Esophagus squamous epithelium (tissue), 5 donors: ENCODE measurements around the gene TERC. TPM values are rescaled to one million over a fixed set of nuclear protein-coding genes. Genes with fewer than 3 reads are reported as not detected.

Experiments used
- DNase-seq: peaks from one replicate; lab custom pipeline; 2025; lab: John Stamatoyannopoulos, UW
- H3K27ac ChIP-seq, 4 donors: fragments of 200-600 bp; sonication (generic); one replicate each; pipeline ENCODE4 v1.5.1; 2016 to 2019; ENCODE audit warnings: mild to moderate bottlenecking in 1 of 4
- H3K27me3 ChIP-seq, 4 donors: fragments of 200-600 bp; sonication (generic); 1 replicate in 3 of 4; 2 replicates in 1 of 4; pipeline versions ENCODE4 v1.5.1 to v1.6.0; 2017 to 2021; ENCODE audit warnings: antibody characterized with exemption in 1 of 4
- H3K36me3 ChIP-seq, 3 donors: fragments of 200-600 bp; sonication (generic); one replicate each; pipeline ENCODE4 v1.5.1; 2016 to 2019
- H3K4me1 ChIP-seq, 3 donors: fragments of 200-600 bp; sonication (generic); one replicate each; pipeline ENCODE4 v1.5.1; 2017 to 2019
- H3K4me3 ChIP-seq, 4 donors: fragments of 200-600 bp; sonication (generic); 1 replicate in 3 of 4; 2 replicates in 1 of 4; pipeline ENCODE4 v1.5.1; 2016 to 2019; ENCODE audit warnings: mild to moderate bottlenecking in 2 of 4, moderate library complexity in 1 of 4
- H3K9me3 ChIP-seq, 3 donors: fragments of 200-600 bp; sonication (generic); one replicate each; pipeline ENCODE4 v1.5.1; 2016 to 2019
- CTCF ChIP-seq, 6 experiments: fragments of 450-650 bp in 4 of 6; fragments of 200-600 bp in 2 of 6; sonication (generic) in 2 of 6; IDR thresholded peaks; one replicate each; pipeline ENCODE4 v1.5.1; 2016 to 2019; ENCODE audit warnings: antibody characterized with exemption in 6 of 6, mild to moderate bottlenecking in 4 of 6, moderate library complexity in 4 of 6
- POLR2A ChIP-seq, 4 donors: fragments of 450-650 bp; IDR thresholded peaks; one replicate each; pipeline ENCODE4 v1.6.1; 2017; ENCODE audit warnings: antibody characterized with exemption in 4 of 4, mild to moderate bottlenecking in 4 of 4, moderate library complexity in 3 of 4
- WGBS, 2 donors: methylation state at CpG; one replicate each; pipeline ENCODE4 v1.1.5; 2018; 5-methylcytosine and 5-hydroxymethylcytosine counted together
- intact Hi-C: fragments of 100-400 bp; cut with DNase I; formaldehyde crosslinking; loops from one replicate; pipeline ENCODE4 v1.15.0; 2022
- total RNA-seq, 4 donors: library from RNA; depleted of rRNA; stranded (reverse); fragments of >200 nt; gene quantifications; one replicate each; pipeline ENCODE4 v1.1.0, GENCODE V29; 2016
- donor health status: DM: yes; HTN: yes; CAD: no.

TERC gene
- total RNA-seq, 4 donors from 2014 or later: 120 to 221 (median 166) TPM

GRCh38 chr3:169811631-169812331 is 46.9 kb upstream of the TERC start:
- H3K27ac ChIP-seq: peak overlapping the region; percentile 41 to 81 (median 68)
- intact Hi-C loops: no loop called here
- H3K27me3 ChIP-seq: peaks cover 0 to 11% (median 0%) of the 10 kb centered on the region in 4 donors
- TF ChIP-seq POLR2A (IDR thresholded peaks at IDR 0.05) (no peak), CTCF (IDR thresholded peaks at IDR 0.05) (no peak)
- H3K4me1 ChIP-seq: peaks cover 12 to 33% (median 13%) of the 10 kb centered on the region in 3 donors
- H3K36me3 ChIP-seq: no peaks in the 10 kb centered on the region
- WGBS, 2 donors: 7 to 10% methylated on average over 8 to 21 of the region's 29 CpGs
- DNase-seq: no peak
- H3K9me3 ChIP-seq: peaks cover 0 to 11% (median 3%) of the 10 kb centered on the region in 3 donors
- H3K4me3 ChIP-seq: peak overlapping the region; percentile 42 to 85 (median 62)

- 31 to 34% methylated on average over 2 of the region's 2 CpGs for WGBS, 2 donors
Observed at GRCh38 chr3:169809230-169809795, 44.5 kb upstream of the TERC start.

GRCh38 chr3:169804681-169805080 is 39.8 kb upstream of the TERC start:
- no peaks in the 10 kb centered on the region for H3K9me3 ChIP-seq
- DNase-seq: no peak
- WGBS, 2 donors: 82 to 88% methylated on average over 3 of the region's 3 CpGs
- no peak for TF ChIP-seq CTCF (IDR thresholded peaks at IDR 0.05)
- no peak overlapping the region for H3K27ac ChIP-seq
- H3K36me3 ChIP-seq: no peaks in the 10 kb centered on the region
- H3K27me3 ChIP-seq: no peaks in the 10 kb centered on the region
- H3K4me1 ChIP-seq: no peaks in the 10 kb centered on the region
- no peak overlapping the region for H3K4me3 ChIP-seq
- intact Hi-C loops: no loop called here

More at GRCh38 chr3:169809230-169809795, 44.5 kb upstream of the TERC start:
- TF ChIP-seq CTCF (IDR thresholded peaks at IDR 0.05): no peak
- no peak for TF ChIP-seq POLR2A (IDR thresholded peaks at IDR 0.05)
- Histone ChIP-seq H3K36me3 (no peaks in the 10 kb centered on the region), H3K4me3 (no peak overlapping the region), H3K9me3 (no peaks in the 10 kb centered on the region), H3K27me3 (peaks cover 0 to 11% (median 0%) of the 10 kb centered on the region in 4 donors), H3K27ac (no peak overlapping the region), H3K4me1 (peaks cover 12 to 33% (median 13%) of the 10 kb centered on the region in 3 donors)
- intact Hi-C loops: no loop called here
- DNase-seq: no peak

GRCh38 chr3:169792359-169792758 is 27.5 kb upstream of the TERC start:
- whole genome bisulfite sequencing, 2 donors: 100% methylated on average over 1 of the region's 1 CpG
- DNase-seq: no peak
- H3K27me3 ChIP-seq: no peaks in the 10 kb centered on the region
- no peak overlapping the region for H3K27ac ChIP-seq
- intact Hi-C loops: no loop called here
- peaks cover 0 to 40% (median 9%) of the 10 kb centered on the region in 3 donors for H3K36me3 ChIP-seq
- H3K4me3 ChIP-seq: no peak overlapping the region
- H3K4me1 ChIP-seq: no peaks in the 10 kb centered on the region
- no peak for TF ChIP-seq CTCF (IDR thresholded peaks at IDR 0.05)
- no peak for TF ChIP-seq POLR2A (IDR thresholded peaks at IDR 0.05)
- H3K9me3 ChIP-seq: no peaks in the 10 kb centered on the region

GRCh38 chr3:169790687-169791429 is 26.0 kb upstream of the TERC start:
- H3K27me3 ChIP-seq: no peaks in the 10 kb centered on the region
- no peak overlapping the region for H3K27ac ChIP-seq
- no peak for DNase-seq
- TF ChIP-seq CTCF (IDR thresholded peaks at IDR 0.05) (no peak), POLR2A (IDR thresholded peaks at IDR 0.05) (no peak)
- no peaks in the 10 kb centered on the region for H3K4me1 ChIP-seq
- 83 to 90% methylated on average over 4 of the region's 4 CpGs for WGBS, 2 donors
- H3K4me3 ChIP-seq: no peak overlapping the region
- intact Hi-C loops: no loop called here
- H3K36me3 ChIP-seq: peaks cover 0 to 55% (median 16%) of the 10 kb centered on the region in 3 donors
- H3K9me3 ChIP-seq: no peaks in the 10 kb centered on the region
